Caki2 (cell line): ENCODE data around the gene NUB1. TPM values are rescaled to one million over a fixed set of nuclear protein-coding genes. Genes with fewer than 3 reads are reported as not detected.

Source experiments
- DNase-seq: peaks from one replicate; pipeline ENCODE4 v3.0.0-alpha.2; 2015; ENCODE audit warnings: low read depth
- in situ Hi-C: cut with HindIII; loops from 2 replicates; pipeline ENCODE4 v1.10.0; 2016; ENCODE audit warnings: low sequenced_read_pairs, low pct_unique_long_range_greater_than_20kb, mixed read lengths
- total RNA-seq: library from RNA; depleted of rRNA; stranded (reverse); fragments of >200 nt; shearing (Covaris generic); gene quantifications from 2 replicates; pipeline ENCODE4 v1.2.3, GENCODE V29; 2014; ENCODE audit warnings: low replicate concordance

The NUB1 gene
- total RNA-seq, 1 experiment from 2014 or later, result 34.6 TPM

GRCh38 chr7:151406886-151407583 is 65.4 kb downstream of the NUB1 start:
- no peak for DNase-seq
- in situ Hi-C loops, result no loop called here

DNA sequence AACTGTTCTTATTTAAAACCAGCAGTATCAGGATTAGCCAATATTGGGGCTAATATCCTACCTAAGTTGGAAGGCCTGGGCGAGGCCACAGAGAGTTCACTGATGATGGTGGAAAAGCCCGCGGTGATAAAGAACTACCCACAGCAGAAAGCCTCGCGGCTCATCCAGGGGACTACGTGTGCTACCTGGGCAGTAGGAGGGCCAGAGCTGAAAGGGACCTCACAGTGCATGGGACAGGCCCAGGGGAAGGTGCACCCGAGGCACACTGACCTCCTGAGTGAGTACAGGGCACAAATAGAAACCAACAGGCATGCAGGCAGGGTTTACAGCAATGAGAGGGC is 66.9 kb downstream of the NUB1 start:
- no peak for DNase-seq
- in situ Hi-C loops, result no loop called here

DNA sequence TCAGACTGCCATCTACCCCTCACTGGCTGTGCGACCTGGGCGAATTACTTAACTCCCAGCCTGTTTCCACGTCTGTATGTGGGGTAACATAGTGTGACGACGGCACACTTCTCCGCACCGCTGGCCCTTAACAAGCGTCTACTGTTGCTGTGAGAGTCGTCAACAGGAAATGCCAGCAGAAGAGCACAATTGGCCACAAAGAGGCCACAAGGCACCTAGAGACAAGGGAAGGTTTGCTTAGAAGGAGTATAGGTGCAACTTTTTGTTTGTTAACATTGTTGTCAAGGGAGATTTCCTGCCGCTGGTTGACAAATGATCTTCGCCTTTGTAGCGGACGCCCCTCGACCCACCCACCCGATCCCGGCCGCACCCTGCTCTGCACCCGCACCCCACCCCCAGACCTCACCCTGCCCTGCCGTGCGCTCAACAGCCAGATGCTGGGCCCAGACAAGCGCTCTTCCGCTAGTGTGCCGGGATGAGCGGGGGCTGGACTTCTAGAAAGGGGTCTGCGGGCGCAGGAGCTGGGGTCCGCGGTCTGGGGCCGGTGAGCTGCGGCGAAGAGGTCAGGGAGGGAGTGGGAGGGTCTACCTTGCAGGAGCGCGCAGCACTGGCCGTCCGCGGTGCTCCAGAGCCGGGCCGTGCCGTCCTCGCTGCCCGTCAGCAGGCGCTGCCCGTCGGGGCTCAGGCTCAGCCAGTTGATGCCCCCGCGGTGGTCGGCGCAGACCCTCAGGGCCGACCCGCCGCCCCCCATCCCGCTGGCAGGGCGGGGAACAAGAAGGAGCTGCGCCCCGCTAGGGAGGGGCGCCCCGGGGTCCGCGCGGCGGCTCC is 67.4 kb downstream of the NUB1 start:
- DNase-seq, result no peak

GRCh38 chr7:151409667-151410404 is 68.2 kb downstream of the NUB1 start, which contains the start of gene WDR86:
WDR86 (minus strand) TSS chr7:151410038; CDS start chr7:151409589, 449 bp downstream.
- no peak for DNase-seq
- in situ Hi-C loops, result no loop called here

More for the DNA sequence above, 67.4 kb downstream of the NUB1 start:
- in situ Hi-C loops, result no loop called here

DNA sequence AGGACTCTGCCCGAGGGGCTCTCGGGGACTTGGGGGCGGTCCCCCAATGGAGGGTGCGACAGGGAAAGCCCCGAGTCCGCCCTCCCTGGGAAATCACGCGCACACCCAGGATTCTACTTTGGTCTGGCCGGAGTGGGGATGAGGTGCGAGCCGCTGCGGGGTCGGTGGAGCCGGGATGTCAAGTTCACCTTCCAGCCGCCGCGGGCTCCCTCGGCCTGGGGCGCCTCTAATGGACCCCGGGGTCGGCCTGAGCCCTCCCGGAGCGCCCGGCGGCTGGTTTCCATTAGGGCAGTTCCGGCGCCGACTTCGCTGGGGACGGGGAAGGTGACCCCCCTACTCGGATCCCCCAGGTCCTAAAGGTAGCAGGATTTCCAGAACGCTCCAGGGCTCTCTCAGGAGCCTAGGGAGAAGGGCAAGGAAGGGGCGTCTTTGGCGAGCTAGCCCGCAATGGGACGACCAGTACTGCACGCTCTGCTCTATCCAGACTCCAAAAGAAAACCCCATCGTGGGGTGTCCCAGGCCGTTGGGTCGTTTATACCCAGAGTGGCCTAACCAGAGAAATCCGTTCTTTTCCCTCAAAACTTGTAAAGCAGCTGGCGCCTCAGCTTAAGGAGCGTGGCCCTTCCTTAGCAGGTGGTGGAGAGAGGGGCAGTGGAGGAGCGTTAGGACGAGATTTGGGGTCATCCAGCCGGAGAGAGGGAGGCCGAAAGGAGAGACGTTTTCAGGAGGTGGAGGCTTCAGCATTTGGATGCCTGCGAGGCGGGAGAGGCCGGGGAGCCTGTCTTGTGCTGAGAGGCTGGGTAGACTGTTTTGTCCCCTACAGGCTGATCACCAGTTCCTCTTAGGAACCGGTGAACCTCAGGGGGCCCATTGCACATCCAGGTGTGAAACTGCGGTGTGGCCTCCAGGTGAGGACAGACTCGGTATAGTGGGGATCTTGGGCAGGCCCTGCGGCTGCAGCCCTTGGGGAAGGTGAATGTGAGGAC is 69.1 kb downstream of the NUB1 start:
- no peak for DNase-seq
- in situ Hi-C loops, result no loop called here

GRCh38 chr7:151411551-151411950 is 69.9 kb downstream of the NUB1 start:
- no peak for DNase-seq
- in situ Hi-C loops, result no loop called here

- in situ Hi-C loops, result no loop called here
- DNase-seq, result no peak
Measured at GRCh38 chr7:151412318-151412717, 70.7 kb downstream of the NUB1 start.

- no peak for DNase-seq
- in situ Hi-C loops, result no loop called here
Measured at GRCh38 chr7:151413241-151413640, 71.6 kb downstream of the NUB1 start.

DNA sequence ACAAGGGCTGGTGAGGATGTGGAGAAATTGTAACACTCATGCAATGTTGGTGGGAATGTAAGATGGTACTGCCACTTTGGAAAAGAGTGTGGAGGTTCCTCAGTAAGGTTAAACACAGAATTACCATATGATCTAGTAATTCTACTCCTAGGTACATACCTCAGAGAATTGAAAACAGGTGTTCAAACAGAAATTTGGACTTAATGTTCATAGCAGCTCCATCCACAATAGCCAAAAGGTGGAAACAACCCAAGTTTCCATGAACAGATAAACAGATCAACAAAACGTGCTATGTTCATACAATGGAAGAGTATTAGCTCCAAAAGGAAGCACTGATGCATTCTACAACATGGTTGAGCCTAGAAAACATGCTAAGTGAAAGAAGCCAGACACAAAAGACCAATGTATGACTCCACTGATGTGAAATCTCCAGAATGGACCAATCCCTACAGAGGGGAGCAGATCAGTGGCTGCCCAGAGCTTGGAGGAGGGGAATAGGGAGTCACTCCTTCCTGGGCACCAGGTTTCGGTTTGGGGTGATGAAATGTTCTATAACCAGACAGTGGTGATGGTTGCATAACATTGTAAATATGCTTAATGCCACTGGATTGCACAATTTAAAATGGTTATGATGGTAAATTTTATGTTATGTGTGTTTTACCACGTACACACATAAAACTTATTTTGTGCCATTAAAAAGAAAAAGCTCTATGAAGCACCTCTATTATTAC is 73.9 kb downstream of the NUB1 start:
- in situ Hi-C loops, result no loop called here
- no peak for DNase-seq

DNA sequence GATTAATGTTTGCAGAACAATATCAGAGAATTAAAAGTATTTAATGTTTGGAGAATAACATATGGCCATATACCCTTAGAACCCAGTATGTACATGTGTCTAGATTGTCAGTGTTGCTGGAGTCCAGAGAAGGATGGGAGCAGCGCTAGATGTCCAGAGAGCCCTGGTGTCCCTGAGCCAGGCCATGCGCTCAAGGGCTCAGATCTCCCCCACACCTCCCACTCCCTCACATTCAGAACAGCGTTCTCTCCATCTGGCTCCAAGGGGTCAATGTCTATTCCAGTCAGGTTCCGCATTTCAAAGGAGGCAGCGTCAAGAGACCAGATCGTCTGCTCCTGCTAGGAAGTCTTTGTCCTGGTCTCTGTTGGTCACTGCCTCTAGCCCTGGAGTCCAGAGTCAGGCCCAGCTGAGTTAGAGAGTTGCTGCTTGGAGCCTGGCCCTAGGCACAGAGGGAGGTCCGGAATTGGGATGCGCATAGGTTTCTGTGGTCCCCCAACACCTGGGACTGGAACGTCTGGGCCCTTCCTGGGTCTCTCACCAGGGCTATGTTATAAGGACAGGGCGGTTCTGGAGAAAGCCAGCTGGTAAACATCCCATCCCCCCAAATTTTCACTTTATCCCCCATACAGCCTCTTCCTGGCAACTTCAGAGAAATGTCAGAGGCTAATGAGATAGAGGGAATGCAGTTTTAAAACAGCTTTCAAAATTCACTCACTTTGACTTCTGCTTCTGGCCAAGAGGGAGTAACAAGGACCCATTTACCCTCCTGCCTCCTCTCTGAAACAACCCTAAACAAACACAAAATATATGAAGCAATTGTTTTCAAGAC is 74.7 kb downstream of the NUB1 start:
- DNase-seq, result no peak
- in situ Hi-C loops, result no loop called here

GRCh38 chr7:151416941-151417315 is 75.3 kb downstream of the NUB1 start:
- no peak for DNase-seq
- in situ Hi-C loops, result no loop called here

DNA sequence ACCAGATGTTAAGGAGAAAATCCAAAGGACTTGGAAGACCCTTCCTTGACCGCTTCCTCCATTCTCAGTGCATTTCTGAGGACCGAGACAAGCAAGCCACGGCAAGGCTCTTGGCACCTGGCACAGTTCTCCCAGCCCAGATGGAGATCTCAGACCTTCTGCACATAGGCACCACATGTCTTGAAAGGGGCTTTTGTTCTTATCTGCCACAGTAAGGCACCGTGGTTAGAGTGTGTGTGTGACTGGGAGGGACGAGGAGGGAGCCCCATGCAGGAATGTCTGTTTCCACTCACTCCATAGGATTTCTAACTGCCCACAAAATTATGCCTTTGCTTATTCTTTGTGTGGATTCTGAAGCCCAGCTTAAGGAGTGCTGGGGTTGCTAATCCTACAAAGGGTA is 78.5 kb downstream of the NUB1 start:
- no peak for DNase-seq
- in situ Hi-C loops, result no loop called here

DNA sequence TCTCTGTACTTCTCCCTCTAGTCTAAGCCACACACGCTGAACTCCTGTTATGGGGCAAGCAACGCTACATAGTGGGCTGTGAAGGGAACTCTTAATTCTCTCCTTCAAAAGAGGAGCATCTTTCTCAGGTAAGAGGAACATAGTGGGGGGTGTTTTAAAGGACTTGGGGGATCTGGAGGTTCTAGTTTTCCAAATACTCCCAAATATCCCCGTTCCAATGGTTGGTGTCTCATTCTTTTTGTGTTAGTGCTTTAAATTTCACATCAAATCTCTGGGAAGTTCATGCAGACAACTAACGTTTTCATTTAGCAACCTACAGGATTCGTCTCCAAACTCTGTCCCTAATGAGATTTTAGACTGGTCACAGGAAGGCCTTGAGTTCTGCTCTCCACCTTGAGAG is 80.6 kb downstream of the NUB1 start:
- DNase-seq, result no peak
- in situ Hi-C loops, result no loop called here

DNA sequence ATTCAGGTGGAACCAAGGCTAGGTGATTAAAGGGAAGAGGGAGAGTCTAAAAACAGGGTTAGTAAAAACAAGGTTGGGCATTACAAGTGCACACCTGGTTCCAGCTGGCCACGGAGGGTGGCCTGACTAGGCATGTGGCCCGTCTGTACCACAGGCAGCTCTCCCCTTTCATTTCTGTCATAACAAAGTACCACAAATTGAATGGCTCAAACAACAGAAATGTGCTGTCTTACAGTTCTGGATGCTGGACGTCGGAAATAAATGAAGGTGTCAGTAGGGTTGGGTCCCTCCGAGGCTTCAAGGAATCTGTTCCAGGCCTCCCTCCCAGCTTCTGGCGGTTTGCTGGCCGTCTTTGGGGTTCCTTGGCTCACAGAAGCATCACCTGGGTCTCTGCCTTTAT is 81.6 kb downstream of the NUB1 start:
- no peak for DNase-seq
- in situ Hi-C loops, result no loop called here

- in situ Hi-C loops, result no loop called here
- no peak for DNase-seq
Measured at GRCh38 chr7:151423936-151424335, 82.3 kb downstream of the NUB1 start.

- DNase-seq, result no peak
- in situ Hi-C loops, result no loop called here
Measured at GRCh38 chr7:151424799-151425198, 83.2 kb downstream of the NUB1 start.
